ENCODE results near the gene ASGR2.

GRCh38 chr17:7083592-7083991 lies 31.0 kb downstream of the ASGR2 start:
- TF ChIP-seq CTCF (IDR thresholded peaks at IDR 0.05): no peak
- no peak for TF ChIP-seq EP300 (IDR thresholded peaks at IDR 0.05)

Data from ovary (tissue), 3 donors.